GM23338 (cell line): ENCODE measurements around the gene YAP1. TPM values are rescaled to one million over a fixed set of nuclear protein-coding genes. Genes with fewer than 3 reads are reported as not detected.

ENCODE experiments used
- ATAC-seq: fragments of 200-7000 bp; cut with Tn5 transposase; 3 replicates; pipeline ENCODE4 v1.9.1; 2020
- DNase-seq: peaks from one replicate; pipeline ENCODE4 v3.0.0-alpha.2; 2015; ENCODE audit warnings: low spot score
- H2AFZ ChIP-seq: fragments of 200-600 bp; sonication (generic); 2 replicates; pipeline ENCODE4 v1.8.0; 2016; ENCODE audit warnings: antibody characterized with exemption, mild to moderate bottlenecking, moderate library complexity
- H3F3A ChIP-seq: fragments of 200-600 bp; sonication (generic); replicated peaks from 2 replicates; pipeline ENCODE4 v1.8.0; 2017; ENCODE audit warnings: antibody characterized with exemption, mixed run types, low read depth
- H3K27ac ChIP-seq: fragments of 200-600 bp; sonication (generic); 2 replicates; pipeline ENCODE4 v1.6.1; 2016; ENCODE audit warnings: low read depth
- H3K27me3 ChIP-seq: fragments of 200-600 bp; sonication (generic); 2 replicates; pipeline ENCODE4 v1.8.0; 2016; ENCODE audit warnings: mild to moderate bottlenecking, mixed run types, moderate library complexity; ENCODE audit not compliant: insufficient read depth
- H3K36me3 ChIP-seq: fragments of 200-600 bp; sonication (generic); 2 replicates; pipeline ENCODE4 v1.8.0; 2016; ENCODE audit warnings: mild to moderate bottlenecking; ENCODE audit not compliant: insufficient read depth
- H3K4me1 ChIP-seq: fragments of 200-600 bp; sonication (generic); 2 replicates; pipeline ENCODE4 v1.8.0; 2016; ENCODE audit warnings: mild to moderate bottlenecking, moderate library complexity; ENCODE audit not compliant: insufficient read depth
- H3K4me2 ChIP-seq: fragments of 200-600 bp; sonication (generic); 2 replicates; pipeline ENCODE4 v1.7.1; 2017; ENCODE audit warnings: mixed run types
- H3K4me3 ChIP-seq: fragments of 200-600 bp; sonication (generic); 2 replicates; pipeline ENCODE4 v1.6.1; 2016; ENCODE audit warnings: mixed run types
- H3K79me2 ChIP-seq: fragments of 200-600 bp; sonication (generic); replicated peaks from 2 replicates; pipeline ENCODE4 v1.8.0; 2017; ENCODE audit warnings: mild to moderate bottlenecking; ENCODE audit not compliant: insufficient read depth
- H3K9me2 ChIP-seq: fragments of 200-600 bp; sonication (generic); 2 replicates; pipeline ENCODE4 v1.8.0; 2017; ENCODE audit not compliant: insufficient read depth
- H4K20me1 ChIP-seq: fragments of 200-600 bp; sonication (generic); replicated peaks from 2 replicates; pipeline ENCODE4 v1.8.0; 2017; ENCODE audit warnings: mild to moderate bottlenecking; ENCODE audit not compliant: insufficient read depth
- H3K27ac Mint-ChIP-seq: 2 replicates; pipeline ENCODE4 v1.8.0; 2020; ENCODE audit warnings: inconsistent platforms, mild to moderate bottlenecking, moderate library complexity, mixed read lengths
- H3K27me3 Mint-ChIP-seq: 3 replicates; pipeline ENCODE4 v1.8.0; 2022; ENCODE audit warnings: low read depth, mild to moderate bottlenecking, moderate library complexity, mixed read lengths, inconsistent platforms; ENCODE audit not compliant: insufficient read depth, poor library complexity
- H3K36me3 Mint-ChIP-seq: 3 replicates; pipeline ENCODE4 v1.8.0; 2021; ENCODE audit warnings: low read depth, mild to moderate bottlenecking, inconsistent platforms, moderate library complexity, mixed read lengths
- H3K4me1 Mint-ChIP-seq: 3 replicates; pipeline ENCODE4 v1.8.0; 2020; ENCODE audit warnings: mild to moderate bottlenecking, inconsistent platforms, mixed read lengths
- H3K4me3 Mint-ChIP-seq: 3 replicates; pipeline ENCODE4 v1.8.0; 2021; ENCODE audit warnings: moderate library complexity, mild to moderate bottlenecking, inconsistent platforms, mixed read lengths
- H3K9me3 Mint-ChIP-seq: 3 replicates; pipeline ENCODE4 v1.8.0; 2020; ENCODE audit warnings: moderate library complexity, mild to moderate bottlenecking, inconsistent platforms, mixed read lengths
- CREB1 ChIP-seq: fragments of 250-450 bp; sonication (Bioruptor Pico); IDR thresholded peaks from 2 replicates; pipeline ENCODE4 v1.5.0; 2020; ENCODE audit warnings: low read depth, mild to moderate bottlenecking, moderate library complexity
- CTCF ChIP-seq, 2 experiments: fragments of 200-600 bp in 1 of 2; sonication (generic) in 1 of 2; conservative IDR thresholded peaks; 2 replicates each; pipeline versions ENCODE4 v1.5.1 to v1.6.1; 2016 to 2017; ENCODE audit warnings: antibody characterized with exemption in 2 of 2, low read depth in 2 of 2, mild to moderate bottlenecking in 2 of 2, moderate library complexity in 1 of 2
- ETS1 ChIP-seq: IDR thresholded peaks from 2 replicates; pipeline ENCODE4 v1.6.1; 2016; ENCODE audit warnings: antibody characterized with exemption
- EZH2 ChIP-seq: fragments of 200-600 bp; sonication (generic); IDR thresholded peaks from one replicate; pipeline ENCODE4 v1.8.0; 2017; ENCODE audit warnings: antibody characterized with exemption, mild to moderate bottlenecking, low read depth; ENCODE audit not compliant: unreplicated experiment
- EZH2phosphoT487 ChIP-seq: fragments of 200-600 bp; sonication (generic); IDR thresholded peaks from one replicate; pipeline ENCODE4 v1.8.1; 2018; ENCODE audit warnings: antibody characterized with exemption; ENCODE audit not compliant: unreplicated experiment
- JUNB ChIP-seq: IDR thresholded peaks from one replicate; pipeline ENCODE4 v1.6.1; 2016; ENCODE audit warnings: antibody characterized with exemption; ENCODE audit not compliant: unreplicated experiment
- NANOG ChIP-seq: IDR thresholded peaks from 2 replicates; pipeline ENCODE4 v1.6.1; 2016; ENCODE audit warnings: antibody characterized with exemption, borderline replicate concordance
- POLR2AphosphoS5 ChIP-seq: IDR thresholded peaks from 2 replicates; pipeline ENCODE4 v1.6.1; 2016; ENCODE audit warnings: antibody characterized with exemption, low read depth
- STAT1 ChIP-seq: IDR thresholded peaks from one replicate; pipeline ENCODE4 v1.6.1; 2016; ENCODE audit warnings: antibody characterized with exemption; ENCODE audit not compliant: unreplicated experiment
- ZNF114 ChIP-seq: fragments of 250-450 bp; sonication (Bioruptor Pico); IDR thresholded peaks from 2 replicates; pipeline ENCODE4 v1.5.0; 2020; ENCODE audit warnings: mild to moderate bottlenecking, moderate library complexity
- ZNF331 ChIP-seq: fragments of 250-450 bp; sonication (Bioruptor Pico); IDR thresholded peaks from 2 replicates; pipeline ENCODE4 v1.5.0; 2020; ENCODE audit warnings: low read depth, mild to moderate bottlenecking, moderate library complexity
- polyA plus RNA-seq: library from polyadenylated mRNA; unstranded; fragments of >200 nt; fragmentation: Nextera tagmentation; extraction: Ambion mirVana; gene quantifications from 2 replicates; pipeline ENCODE4 v1.2.1, GENCODE V29; 2016
- total RNA-seq: library from RNA; depleted of rRNA; stranded (reverse); fragments of >200 nt; shearing (Covaris generic); gene quantifications from 2 replicates; pipeline ENCODE4 v1.2.3, GENCODE V29; 2014
- TF ChIP-seq, protein P1 (sequence below): IDR thresholded peaks from one replicate; pipeline ENCODE4 v1.6.1; 2018; ENCODE audit warnings: antibody characterized with exemption; ENCODE audit not compliant: unreplicated experiment
- TF ChIP-seq, protein P2 (sequence below): fragments of 250-450 bp; sonication (Bioruptor Pico); IDR thresholded peaks from 2 replicates; pipeline ENCODE4 v1.5.0; 2020; ENCODE audit warnings: mild to moderate bottlenecking, moderate library complexity

The YAP1 gene
- total and polyA plus RNA-seq, 2 experiments from 2014 or later: 17.2 to 155 TPM

DNA sequence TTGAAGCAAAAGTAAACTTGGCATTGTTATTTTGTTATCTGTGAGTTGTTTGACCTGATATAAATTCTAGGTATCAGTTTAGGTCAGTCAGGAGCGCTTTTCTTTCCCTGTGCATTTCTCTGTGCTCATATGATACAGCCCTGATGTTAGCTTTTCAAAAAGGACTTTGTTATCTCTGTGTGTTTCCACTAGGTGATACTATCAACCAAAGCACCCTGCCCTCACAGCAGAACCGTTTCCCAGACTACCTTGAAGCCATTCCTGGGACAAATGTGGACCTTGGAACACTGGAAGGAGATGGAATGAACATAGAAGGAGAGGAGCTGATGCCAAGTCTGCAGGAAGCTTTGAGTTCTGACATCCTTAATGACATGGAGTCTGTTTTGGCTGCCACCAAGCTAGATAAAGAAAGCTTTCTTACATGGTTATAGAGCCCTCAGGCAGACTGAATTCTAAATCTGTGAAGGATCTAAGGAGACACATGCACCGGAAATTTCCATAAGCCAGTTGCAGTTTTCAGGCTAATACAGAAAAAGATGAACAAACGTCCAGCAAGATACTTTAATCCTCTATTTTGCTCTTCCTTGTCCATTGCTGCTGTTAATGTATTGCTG is 119.4 kb downstream of the YAP1 start:
- Mint-ChIP-seq H3K27ac (no peak overlapping the region; the same call in 1 of the 2 replicates), H3K4me3 (no peak overlapping the region), H3K27me3 (peaks cover 2% of the 10 kb centered on the region), H3K36me3 (peaks cover 39% of the 10 kb centered on the region), H3K9me3 (no peaks in the 10 kb centered on the region), H3K4me1 (peaks cover 18% of the 10 kb centered on the region)
- peaks cover 15% of the 10 kb centered on the region; the same call in 1 of the 2 replicates for H3K4me1 ChIP-seq
- H3K4me2 ChIP-seq: no peak overlapping the region
- no peaks in the 10 kb centered on the region for H3F3A ChIP-seq
- no peak overlapping the region for H2AFZ ChIP-seq
- H4K20me1 ChIP-seq: no peaks in the 10 kb centered on the region
- H3K9me2 ChIP-seq: no peaks in the 10 kb centered on the region
- no peaks in the 10 kb centered on the region; the same call in 1 of the 2 replicates for H3K36me3 ChIP-seq
- ATAC-seq (no peak), DNase-seq (no peak)
- H3K27me3 ChIP-seq: no peaks in the 10 kb centered on the region
- no peak overlapping the region for H3K4me3 ChIP-seq
- TF ChIP-seq, protein P1, sequence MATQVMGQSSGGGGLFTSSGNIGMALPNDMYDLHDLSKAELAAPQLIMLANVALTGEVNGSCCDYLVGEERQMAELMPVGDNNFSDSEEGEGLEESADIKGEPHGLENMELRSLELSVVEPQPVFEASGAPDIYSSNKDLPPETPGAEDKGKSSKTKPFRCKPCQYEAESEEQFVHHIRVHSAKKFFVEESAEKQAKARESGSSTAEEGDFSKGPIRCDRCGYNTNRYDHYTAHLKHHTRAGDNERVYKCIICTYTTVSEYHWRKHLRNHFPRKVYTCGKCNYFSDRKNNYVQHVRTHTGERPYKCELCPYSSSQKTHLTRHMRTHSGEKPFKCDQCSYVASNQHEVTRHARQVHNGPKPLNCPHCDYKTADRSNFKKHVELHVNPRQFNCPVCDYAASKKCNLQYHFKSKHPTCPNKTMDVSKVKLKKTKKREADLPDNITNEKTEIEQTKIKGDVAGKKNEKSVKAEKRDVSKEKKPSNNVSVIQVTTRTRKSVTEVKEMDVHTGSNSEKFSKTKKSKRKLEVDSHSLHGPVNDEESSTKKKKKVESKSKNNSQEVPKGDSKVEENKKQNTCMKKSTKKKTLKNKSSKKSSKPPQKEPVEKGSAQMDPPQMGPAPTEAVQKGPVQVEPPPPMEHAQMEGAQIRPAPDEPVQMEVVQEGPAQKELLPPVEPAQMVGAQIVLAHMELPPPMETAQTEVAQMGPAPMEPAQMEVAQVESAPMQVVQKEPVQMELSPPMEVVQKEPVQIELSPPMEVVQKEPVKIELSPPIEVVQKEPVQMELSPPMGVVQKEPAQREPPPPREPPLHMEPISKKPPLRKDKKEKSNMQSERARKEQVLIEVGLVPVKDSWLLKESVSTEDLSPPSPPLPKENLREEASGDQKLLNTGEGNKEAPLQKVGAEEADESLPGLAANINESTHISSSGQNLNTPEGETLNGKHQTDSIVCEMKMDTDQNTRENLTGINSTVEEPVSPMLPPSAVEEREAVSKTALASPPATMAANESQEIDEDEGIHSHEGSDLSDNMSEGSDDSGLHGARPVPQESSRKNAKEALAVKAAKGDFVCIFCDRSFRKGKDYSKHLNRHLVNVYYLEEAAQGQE: no peak
- TF ChIP-seq ZNF114 (CRISPR knock-in tag) (no peak), NANOG (no peak), STAT1 (no peak), CTCF (conservative IDR thresholded peaks at IDR 0.05; ENCODE audit: low read depth in 2 of 2) (no peak), POLR2AphosphoS5 (no peak), JUNB (no peak), CREB1 (CRISPR knock-in tag) (no peak), EZH2phosphoT487 (no peak), ETS1 (no peak), EZH2 (no peak), ZNF331 (CRISPR knock-in tag) (no peak)
- TF ChIP-seq, protein P2, sequence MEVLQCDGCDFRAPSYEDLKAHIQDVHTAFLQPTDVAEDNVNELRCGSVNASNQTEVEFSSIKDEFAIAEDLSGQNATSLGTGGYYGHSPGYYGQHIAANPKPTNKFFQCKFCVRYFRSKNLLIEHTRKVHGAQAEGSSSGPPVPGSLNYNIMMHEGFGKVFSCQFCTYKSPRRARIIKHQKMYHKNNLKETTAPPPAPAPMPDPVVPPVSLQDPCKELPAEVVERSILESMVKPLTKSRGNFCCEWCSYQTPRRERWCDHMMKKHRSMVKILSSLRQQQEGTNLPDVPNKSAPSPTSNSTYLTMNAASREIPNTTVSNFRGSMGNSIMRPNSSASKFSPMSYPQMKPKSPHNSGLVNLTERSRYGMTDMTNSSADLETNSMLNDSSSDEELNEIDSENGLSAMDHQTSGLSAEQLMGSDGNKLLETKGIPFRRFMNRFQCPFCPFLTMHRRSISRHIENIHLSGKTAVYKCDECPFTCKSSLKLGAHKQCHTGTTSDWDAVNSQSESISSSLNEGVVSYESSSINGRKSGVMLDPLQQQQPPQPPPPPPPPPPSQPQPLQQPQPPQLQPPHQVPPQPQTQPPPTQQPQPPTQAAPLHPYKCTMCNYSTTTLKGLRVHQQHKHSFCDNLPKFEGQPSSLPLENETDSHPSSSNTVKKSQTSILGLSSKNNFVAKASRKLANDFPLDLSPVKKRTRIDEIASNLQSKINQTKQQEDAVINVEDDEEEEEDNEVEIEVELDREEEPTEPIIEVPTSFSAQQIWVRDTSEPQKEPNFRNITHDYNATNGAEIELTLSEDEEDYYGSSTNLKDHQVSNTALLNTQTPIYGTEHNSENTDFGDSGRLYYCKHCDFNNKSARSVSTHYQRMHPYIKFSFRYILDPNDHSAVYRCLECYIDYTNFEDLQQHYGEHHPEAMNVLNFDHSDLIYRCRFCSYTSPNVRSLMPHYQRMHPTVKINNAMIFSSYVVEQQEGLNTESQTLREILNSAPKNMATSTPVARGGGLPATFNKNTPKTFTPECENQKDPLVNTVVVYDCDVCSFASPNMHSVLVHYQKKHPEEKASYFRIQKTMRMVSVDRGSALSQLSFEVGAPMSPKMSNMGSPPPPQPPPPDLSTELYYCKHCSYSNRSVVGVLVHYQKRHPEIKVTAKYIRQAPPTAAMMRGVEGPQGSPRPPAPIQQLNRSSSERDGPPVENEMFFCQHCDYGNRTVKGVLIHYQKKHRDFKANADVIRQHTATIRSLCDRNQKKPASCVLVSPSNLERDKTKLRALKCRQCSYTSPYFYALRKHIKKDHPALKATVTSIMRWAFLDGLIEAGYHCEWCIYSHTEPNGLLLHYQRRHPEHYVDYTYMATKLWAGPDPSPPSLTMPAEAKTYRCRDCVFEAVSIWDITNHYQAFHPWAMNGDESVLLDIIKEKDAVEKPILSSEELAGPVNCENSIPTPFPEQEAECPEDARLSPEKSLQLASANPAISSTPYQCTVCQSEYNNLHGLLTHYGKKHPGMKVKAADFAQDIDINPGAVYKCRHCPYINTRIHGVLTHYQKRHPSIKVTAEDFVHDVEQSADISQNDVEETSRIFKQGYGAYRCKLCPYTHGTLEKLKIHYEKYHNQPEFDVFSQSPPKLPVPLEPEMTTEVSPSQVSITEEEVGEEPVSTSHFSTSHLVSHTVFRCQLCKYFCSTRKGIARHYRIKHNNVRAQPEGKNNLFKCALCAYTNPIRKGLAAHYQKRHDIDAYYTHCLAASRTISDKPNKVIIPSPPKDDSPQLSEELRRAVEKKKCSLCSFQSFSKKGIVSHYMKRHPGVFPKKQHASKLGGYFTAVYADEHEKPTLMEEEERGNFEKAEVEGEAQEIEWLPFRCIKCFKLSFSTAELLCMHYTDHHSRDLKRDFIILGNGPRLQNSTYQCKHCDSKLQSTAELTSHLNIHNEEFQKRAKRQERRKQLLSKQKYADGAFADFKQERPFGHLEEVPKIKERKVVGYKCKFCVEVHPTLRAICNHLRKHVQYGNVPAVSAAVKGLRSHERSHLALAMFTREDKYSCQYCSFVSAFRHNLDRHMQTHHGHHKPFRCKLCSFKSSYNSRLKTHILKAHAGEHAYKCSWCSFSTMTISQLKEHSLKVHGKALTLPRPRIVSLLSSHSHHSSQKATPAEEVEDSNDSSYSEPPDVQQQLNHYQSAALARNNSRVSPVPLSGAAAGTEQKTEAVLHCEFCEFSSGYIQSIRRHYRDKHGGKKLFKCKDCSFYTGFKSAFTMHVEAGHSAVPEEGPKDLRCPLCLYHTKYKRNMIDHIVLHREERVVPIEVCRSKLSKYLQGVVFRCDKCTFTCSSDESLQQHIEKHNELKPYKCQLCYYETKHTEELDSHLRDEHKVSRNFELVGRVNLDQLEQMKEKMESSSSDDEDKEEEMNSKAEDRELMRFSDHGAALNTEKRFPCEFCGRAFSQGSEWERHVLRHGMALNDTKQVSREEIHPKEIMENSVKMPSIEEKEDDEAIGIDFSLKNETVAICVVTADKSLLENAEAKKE (CRISPR knock-in tag): no peak
- no peaks in the 10 kb centered on the region for H3K79me2 ChIP-seq
- no peak overlapping the region for H3K27ac ChIP-seq
